Mucosa of descending colon (tissue), 3 donors: ENCODE measurements around the gene MYO3A. TPM values are rescaled to one million over a fixed set of nuclear protein-coding genes. Genes with fewer than 3 reads are reported as not detected.

Experiments used
- ATAC-seq: fragments of 200-7000 bp; cut with Tn5 transposase; one replicate; pipeline ENCODE4 v1.9.1; 2020; ENCODE audit warnings: mild to moderate bottlenecking, moderate library complexity
- DNase-seq, 3 donors: peaks; one replicate each; pipeline ENCODE4 v3.0.0-alpha.2; 2020
- H3K36me3 ChIP-seq: fragments of 200-600 bp; one replicate; pipeline ENCODE4 v1.8.0; 2021; ENCODE audit warnings: low read depth, mild to moderate bottlenecking
- H3K4me1 ChIP-seq: fragments of 200-600 bp; one replicate; pipeline ENCODE4 v1.8.0; 2021; ENCODE audit warnings: low read depth, mild to moderate bottlenecking
- H3K4me3 ChIP-seq: fragments of 200-600 bp; one replicate; pipeline ENCODE4 v1.8.0; 2021; ENCODE audit warnings: mild to moderate bottlenecking
- H3K9me3 ChIP-seq: fragments of 200-600 bp; one replicate; pipeline ENCODE4 v1.8.0; 2021; ENCODE audit warnings: mild to moderate bottlenecking
- CTCF ChIP-seq: fragments of 200-600 bp; IDR thresholded peaks from one replicate; pipeline ENCODE4 v1.8.0; 2022; ENCODE audit warnings: antibody characterized with exemption, mild to moderate bottlenecking
- intact Hi-C, 2 donors: fragments of 100-400 bp; cut with DNase I in 1 of 2; cut with micrococcal nuclease in 1 of 2; formaldehyde crosslinking; loops; one replicate each; pipeline versions ENCODE4 v1.11.0 to v1.11.1; 2022; cut with DNase I, micrococcal nuclease
- total RNA-seq, 3 donors: library from RNA; stranded (reverse); fragmentation: NEBNext Ultra II Directional in 2 of 3; extraction: Animal tissue kit (Norgen Biotek cat#: 25700) in 2 of 3; gene quantifications; one replicate each; pipeline versions ENCODE4 v1.2.1 to v1.2.4, GENCODE V29; 2021 to 2023
- donor health status: DM: no; HTN: no; CAD: no; lungs with moderate emphysema.
- donor health status: DM: no; HTN: no; CAD: no.
- donor health status: DM: no; HTN: yes; CAD: no.

The MYO3A gene
- total RNA-seq, 3 donors from 2014 or later, result 0.12 to 0.29 (median 0.25) TPM

DNA sequence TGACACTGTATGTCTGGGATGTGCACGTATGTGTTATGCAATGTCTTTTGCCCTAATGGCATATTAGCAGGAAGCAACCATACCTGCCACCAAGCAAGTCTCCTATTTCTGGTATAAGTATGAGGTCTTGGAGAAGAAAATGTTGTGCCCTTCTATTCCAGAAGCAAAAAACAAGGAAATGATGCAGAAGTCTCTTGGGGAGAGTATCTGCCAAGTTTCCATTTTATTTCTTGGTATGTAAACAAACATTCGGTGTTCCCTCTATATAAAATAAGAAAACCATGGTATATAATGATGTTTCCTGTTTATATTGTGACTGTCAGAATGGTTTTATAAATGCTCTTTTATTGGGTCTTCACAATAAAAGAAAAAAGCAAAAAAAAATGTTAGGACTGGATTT, 19.3 kb upstream of the MYO3A start:
- intact Hi-C loops, result no loop called here
- DNase-seq (no peak), ATAC-seq (no peak)
- TF ChIP-seq CTCF, result no peak
- Histone ChIP-seq H3K36me3 (no peaks in the 10 kb centered on the region), H3K9me3 (no peaks in the 10 kb centered on the region), H3K4me3 (no peak overlapping the region), H3K4me1 (no peaks in the 10 kb centered on the region)

DNA sequence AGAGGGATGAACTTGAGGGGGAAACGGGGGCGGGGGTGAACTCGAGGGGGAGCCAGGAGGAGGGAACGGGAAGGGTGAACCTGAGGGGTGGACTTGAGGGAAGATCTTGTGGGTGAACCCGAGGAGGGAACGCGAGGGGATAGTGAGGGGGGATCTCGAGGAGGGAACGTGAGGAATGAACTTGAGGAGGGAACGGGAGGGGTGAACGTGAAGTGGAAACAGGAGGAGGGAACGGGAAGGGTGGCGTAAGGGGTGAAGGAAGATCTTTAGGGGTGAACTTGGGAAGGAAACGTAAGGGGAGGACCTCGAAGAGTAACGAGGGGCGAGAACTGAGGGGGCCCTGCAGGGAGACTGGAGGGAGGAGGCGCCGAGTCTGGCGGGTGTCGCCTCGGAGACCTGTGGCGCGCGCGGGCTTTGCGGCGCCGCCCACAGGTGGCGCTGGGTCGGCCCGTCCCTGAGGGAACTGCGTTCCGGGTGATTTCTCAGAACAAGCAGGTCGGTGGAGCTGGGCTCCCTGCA, 651 bp downstream of the MYO3A start:
- intact Hi-C loops, result no loop called here
- ATAC-seq (peak; percentile 65), DNase-seq (peak in 2 of 3 donors; percentile 9 to 30)
- H3K4me3 ChIP-seq, result no peak overlapping the region
- no peaks in the 10 kb centered on the region for H3K36me3 ChIP-seq
- H3K4me1 ChIP-seq, result no peaks in the 10 kb centered on the region
- H3K9me3 ChIP-seq, result no peaks in the 10 kb centered on the region
- peak; percentile 20 for TF ChIP-seq CTCF

- TF ChIP-seq CTCF, result no peak
- DNase-seq (no peak), ATAC-seq (no peak)
- H3K4me3 ChIP-seq, result no peak overlapping the region
- H3K36me3 ChIP-seq, result no peaks in the 10 kb centered on the region
- no peaks in the 10 kb centered on the region for H3K9me3 ChIP-seq
- no peaks in the 10 kb centered on the region for H3K4me1 ChIP-seq
- intact Hi-C loops, result no loop called here
These were observed 4.4 kb downstream of the MYO3A start for GRCh38 chr10:25938405-25938804.

DNA sequence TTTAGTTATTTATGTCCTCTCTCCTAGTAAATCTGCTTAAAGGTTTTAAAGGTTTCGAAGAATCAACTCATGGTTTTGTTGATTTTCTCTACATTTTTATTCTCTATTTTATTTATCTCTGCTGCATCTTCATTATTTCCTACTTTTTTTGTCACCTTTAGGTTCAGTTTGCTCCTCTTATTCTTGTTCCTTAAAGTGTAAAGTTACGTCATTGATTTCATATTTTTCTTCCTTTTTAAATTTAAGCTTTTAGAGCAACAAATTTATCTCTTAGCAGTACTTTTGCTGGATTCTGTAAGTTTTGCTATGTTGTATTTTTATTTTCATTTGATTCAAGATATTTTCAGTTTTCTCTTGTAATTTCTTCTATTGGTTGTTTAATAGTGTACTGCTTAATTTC, 10.7 kb downstream of the MYO3A start:
- ATAC-seq (no peak), DNase-seq (no peak)
- TF ChIP-seq CTCF, result no peak
- intact Hi-C loops, result no loop called here
- H3K9me3 ChIP-seq, result no peaks in the 10 kb centered on the region
- H3K36me3 ChIP-seq, result no peaks in the 10 kb centered on the region
- H3K4me1 ChIP-seq, result no peaks in the 10 kb centered on the region
- H3K4me3 ChIP-seq, result no peak overlapping the region

DNA sequence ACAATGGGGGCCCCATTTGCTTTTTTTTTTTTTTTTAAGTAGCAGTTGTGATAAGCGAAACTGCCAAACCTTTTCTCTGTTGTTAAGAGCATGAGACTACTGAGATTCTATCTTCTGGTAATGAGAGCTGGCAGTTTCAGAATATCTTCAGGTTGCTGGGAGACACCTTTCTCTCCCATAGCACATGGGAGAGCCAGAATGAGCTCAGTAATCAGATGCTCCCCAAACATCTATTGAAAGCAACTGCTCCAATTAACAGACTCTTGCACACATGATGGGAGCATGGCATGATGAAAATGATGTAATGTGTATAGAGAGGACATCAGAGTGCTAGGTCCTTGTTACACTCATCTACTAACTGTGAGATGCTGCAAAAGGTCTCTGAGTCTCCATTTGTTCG, 18.8 kb downstream of the MYO3A start:
- no peak for TF ChIP-seq CTCF
- ATAC-seq (no peak), DNase-seq (no peak)
- H3K4me3 ChIP-seq, result no peak overlapping the region
- no peaks in the 10 kb centered on the region for H3K36me3 ChIP-seq
- no peaks in the 10 kb centered on the region for H3K9me3 ChIP-seq
- intact Hi-C loops, result no loop called here
- no peaks in the 10 kb centered on the region for H3K4me1 ChIP-seq

DNA sequence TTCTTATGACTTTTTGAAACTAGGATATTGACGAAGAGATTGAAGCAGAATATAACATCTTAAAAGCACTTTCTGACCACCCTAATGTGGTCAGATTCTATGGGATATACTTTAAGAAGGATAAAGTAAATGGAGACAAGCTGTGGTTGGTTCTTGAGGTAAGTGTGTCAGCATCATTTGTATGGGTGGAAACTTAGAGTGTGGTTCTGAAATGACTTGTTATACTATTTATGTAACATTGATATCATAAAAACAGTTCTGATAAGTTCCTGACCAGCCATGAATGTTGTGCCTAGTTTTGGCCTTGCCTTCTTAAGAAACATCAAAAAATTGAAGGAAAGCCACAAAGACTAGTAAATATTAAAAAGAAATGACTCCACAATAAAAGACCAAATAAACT, 20.8 kb downstream of the MYO3A start:
- no peak for DNase-seq
- Histone ChIP-seq H3K36me3 (no peaks in the 10 kb centered on the region), H3K9me3 (no peaks in the 10 kb centered on the region), H3K4me1 (no peaks in the 10 kb centered on the region), H3K4me3 (no peak overlapping the region)
- intact Hi-C loops, result no loop called here
- ATAC-seq, result no peak
- TF ChIP-seq CTCF, result no peak
